Ovary (tissue), 3 donors: ENCODE data around the gene HBEGF.

ENCODE experiments used
- CTCF ChIP-seq, 3 donors: fragments of 450-650 bp in 2 of 3; fragments of 200-600 bp in 1 of 3; IDR thresholded peaks; one replicate each; pipeline versions ENCODE4 v1.5.1 to v1.8.0; 2016 to 2022; ENCODE audit warnings: antibody characterized with exemption in 3 of 3, mild to moderate bottlenecking in 1 of 3
- EP300 ChIP-seq: sonication (generic); formaldehyde crosslinking; IDR thresholded peaks from one replicate; pipeline ENCODE4 v1.6.1; 2017; ENCODE audit warnings: antibody characterized with exemption
- POLR2A ChIP-seq: fragments of 450-650 bp; IDR thresholded peaks from one replicate; pipeline ENCODE4 v1.6.1; 2017; ENCODE audit warnings: antibody characterized with exemption, mild to moderate bottlenecking, moderate library complexity
- donor health status: DM: no; HTN: no; CAD: no.

- no peak for TF ChIP-seq CTCF (IDR thresholded peaks at IDR 0.05)
- no peak for TF ChIP-seq POLR2A
- no peak for TF ChIP-seq EP300
Observed at GRCh38 chr5:140287801-140288521, 58.4 kb downstream of the HBEGF start.
